A549 (cell line): ENCODE measurements around the gene IL22.

Experiments used
- POLR2A ChIP-seq: IDR thresholded peaks from 2 replicates; pipeline ENCODE4 v1.6.1; 2012; ENCODE audit warnings: mild to moderate bottlenecking, low read length
- RAD21 ChIP-seq, 2 experiments: fragments of >200 bp in 1 of 2; sonication (Bioruptor Twin) in 1 of 2; formaldehyde crosslinking in 1 of 2; IDR thresholded peaks in 1 of 2; conservative IDR thresholded peaks in 1 of 2; 2 replicates in 1 of 2; 3 replicates in 1 of 2; pipeline ENCODE4 v1.6.1; 2012 to 2018; ENCODE audit warnings: inconsistent platforms in 1 of 2
- RCOR1 ChIP-seq: fragments of 150-350 bp; IDR thresholded peaks from 2 replicates; pipeline ENCODE4 v1.6.1; 2014; ENCODE audit warnings: antibody characterized with exemption, low read length, low read depth
- REST ChIP-seq: fragments of 200-600 bp; sonication (generic); IDR thresholded peaks from 2 replicates; pipeline ENCODE4 v1.6.1; 2016; ENCODE audit warnings: antibody characterized with exemption, mild to moderate bottlenecking, moderate library complexity
- ZC3H11A ChIP-seq: fragments of 450-650 bp; IDR thresholded peaks from 2 replicates; pipeline ENCODE4 v1.6.1; 2014; ENCODE audit warnings: antibody characterized with exemption, mild to moderate bottlenecking

- TF ChIP-seq POLR2A (no peak), RCOR1 (no peak), RAD21 (conservative IDR thresholded peaks at IDR 0.05 in 1 of 2, IDR thresholded peaks at IDR 0.05 in 1 of 2) (no peak), ZC3H11A (no peak), REST (no peak)
Measured at GRCh38 chr12:68276402-68276930, 23.1 kb upstream of the IL22 start.
